GM12878 (cell line): ENCODE measurements around the gene TMEM18. TPM values are rescaled to one million over a fixed set of nuclear protein-coding genes. Genes with fewer than 3 reads are reported as not detected.

ENCODE experiments used
- ATAC-seq: fragments of 200-7000 bp; cut with Tn5 transposase; 3 replicates; pipeline ENCODE4 v1.9.1; 2020; ENCODE audit warnings: mild to moderate bottlenecking, moderate library complexity
- BruUV-seq: library from RNA; stranded (reverse); fragments of 400-500 nt; replicated peaks from 2 replicates; lab custom pipeline; 2021; lab: Mats Ljungman, UMichigan
- CTCF ChIA-PET: fragments of 300-600 bp; sonication (Branson Sonifier 250); formaldehyde crosslinking; extraction: SDS; loops from one replicate; lab custom pipeline; 2021; ENCODE audit warnings: inconsistent platforms; lab: Yijun Ruan, JAX
- POLR2A ChIA-PET: fragments of 350-600 bp; formaldehyde crosslinking; extraction: SDS; loops from one replicate; lab custom pipeline; 2021; ENCODE audit warnings: inconsistent platforms; lab: Charles Lee
- RAD21 ChIA-PET: fragments of 300-600 bp; sonication (Branson Sonifier 250); formaldehyde crosslinking; loops from one replicate; lab custom pipeline; 2023; ENCODE audit warnings: antibody characterized with exemption; ENCODE audit not compliant: unreplicated experiment; lab: Charles Lee
- SMC1A ChIA-PET: fragments of 300-600 bp; sonication (Branson Sonifier 250); formaldehyde crosslinking; loops from one replicate; lab custom pipeline; 2023; ENCODE audit not compliant: unreplicated experiment, uncharacterized antibody; lab: Charles Lee
- DNase-seq: peaks from one replicate; pipeline ENCODE4 v3.0.0-alpha.2; 2011; ENCODE audit warnings: low read depth, low spot score
- FAIRE-seq: peaks from 3 replicates; lab custom pipeline; 2011; peaks lifted over from hg19 to GRCh38; lab: Jason Lieb, UNC
- H2AFZ ChIP-seq: 2 replicates; pipeline ENCODE4 v1.6.0; 2011; ENCODE audit warnings: low read depth, low read length, control low read depth; ENCODE audit not compliant: control insufficient read depth
- H3K27ac ChIP-seq: 2 replicates; pipeline ENCODE4 v1.5.1; 2011; ENCODE audit warnings: control low read depth; ENCODE audit not compliant: control insufficient read depth, insufficient read depth
- H3K27me3 ChIP-seq, 2 experiments: replicated peaks in 1 of 2; 2 replicates each; pipeline versions ENCODE4 v1.6.0 to v1.6.1; 2011; ENCODE audit warnings: low read length in 1 of 2; ENCODE audit not compliant: control insufficient read depth in 2 of 2, insufficient read depth in 2 of 2
- H3K36me3 ChIP-seq, 2 experiments: 2 replicates each; pipeline ENCODE4 v1.5.1; 2011; ENCODE audit warnings: low read length in 1 of 2; ENCODE audit not compliant: control insufficient read depth in 2 of 2, insufficient read depth in 2 of 2
- H3K4me1 ChIP-seq: 2 replicates; pipeline ENCODE4 v1.6.1; 2011; ENCODE audit warnings: mild to moderate bottlenecking, low read length, moderate library complexity, mixed read lengths; ENCODE audit not compliant: control insufficient read depth, insufficient read depth
- H3K4me2 ChIP-seq: 2 replicates; pipeline ENCODE4 v1.6.0; 2011; ENCODE audit warnings: control low read depth; ENCODE audit not compliant: control insufficient read depth, insufficient read depth
- H3K4me3 ChIP-seq: fragments of 200-600 bp; sonication (generic); 2 replicates; pipeline ENCODE4 v1.5.1; 2016
- H3K79me2 ChIP-seq: 2 replicates; pipeline ENCODE4 v1.6.0; 2011; ENCODE audit warnings: low read length; ENCODE audit not compliant: control insufficient read depth, insufficient read depth
- H3K9ac ChIP-seq: 2 replicates; pipeline ENCODE4 v1.8.0; 2011; ENCODE audit warnings: low read length, control low read depth, mixed read lengths; ENCODE audit not compliant: control insufficient read depth, insufficient read depth
- H3K9me3 ChIP-seq: replicated peaks from 3 replicates; pipeline ENCODE4 v1.5.1; 2011; ENCODE audit warnings: mild to moderate bottlenecking, low read length; ENCODE audit not compliant: control insufficient read depth, insufficient read depth
- H4K20me1 ChIP-seq: 2 replicates; pipeline ENCODE4 v1.6.0; 2011; ENCODE audit not compliant: control insufficient read depth, insufficient read depth
- BCL11A ChIP-seq: IDR thresholded peaks from 2 replicates; pipeline ENCODE4 v1.6.1; 2011; ENCODE audit warnings: low read depth, low read length
- BHLHE40 ChIP-seq, 2 experiments: fragments of 450-650 bp in 1 of 2; IDR thresholded peaks; 2 replicates each; pipeline ENCODE4 v1.6.1; 2011 to 2017; ENCODE audit warnings: low read depth in 2 of 2, borderline replicate concordance in 1 of 2, improper control_type of control experiment in 1 of 2, low read length in 1 of 2, mild to moderate bottlenecking in 1 of 2
- CHD1 ChIP-seq: IDR thresholded peaks from 2 replicates; pipeline ENCODE4 v1.6.1; 2012; ENCODE audit warnings: low read depth, low read length, improper control_type of control experiment
- CHD2 ChIP-seq: IDR thresholded peaks from 2 replicates; pipeline ENCODE4 v1.6.1; 2011; ENCODE audit warnings: low read depth, low read length, improper control_type of control experiment, borderline replicate concordance
- GATAD2B ChIP-seq: fragments of 450-650 bp; conservative IDR thresholded peaks from 2 replicates; pipeline ENCODE4 v1.6.1; 2017; ENCODE audit warnings: low read depth, mild to moderate bottlenecking, moderate library complexity
- MEF2B ChIP-seq: fragments of 450-650 bp; IDR thresholded peaks from 2 replicates; pipeline ENCODE4 v1.6.1; 2018; ENCODE audit warnings: mild to moderate bottlenecking, moderate library complexity; ENCODE audit not compliant: partially characterized antibody, poor library complexity, severe bottlenecking
- MLLT1 ChIP-seq: fragments of 450-650 bp; IDR thresholded peaks from 2 replicates; pipeline ENCODE4 v1.6.1; 2016; ENCODE audit warnings: mild to moderate bottlenecking
- ZBTB40 ChIP-seq: fragments of 450-650 bp; IDR thresholded peaks from 2 replicates; pipeline ENCODE4 v1.6.1; 2016; ENCODE audit warnings: mild to moderate bottlenecking, moderate library complexity, borderline replicate concordance
- WGBS: methylation state at CpG from one replicate; pipeline ENCODE4 v1.1.6; 2016; ENCODE audit warnings: low lambda C conversion rate; ENCODE audit not compliant: insufficient replicate concordance, insufficient coverage; ENCODE audit errors: missing lambda C conversion rate; 5-methylcytosine and 5-hydroxymethylcytosine counted together
- in situ Hi-C: fragments of 300-500 bp; cut with MboI; formaldehyde crosslinking; loops from 9 replicates; pipeline ENCODE4 v1.14.3; 2018; ENCODE audit warnings: mixed read lengths
- intact Hi-C: fragments of 100-400 bp; cut with micrococcal nuclease; formaldehyde crosslinking; loops from one replicate; pipeline ENCODE4 v1.14.2; 2022; ENCODE audit not compliant: unreplicated experiment
- polyA plus RNA-seq, 11 experiments: library from polyadenylated mRNA; depleted of rRNA in 4 of 11; unstranded in 6 of 11; stranded (reverse) in 5 of 11; fragments of >200 nt; fragmentation: Nextera tagmentation in 4 of 11; fragmentation: Illumina TruSeq in 1 of 11; extraction: Ambion mirVana in 4 of 11; extraction: Trizol in 1 of 11; gene quantifications; 1 replicate in 1 of 11; 2 replicates in 10 of 11; pipeline versions ENCODE4 v1.2.1 to v1.2.3, GENCODE V29; 2011 to 2016; ENCODE audit warnings: inconsistent platforms in 2 of 11, missing spikeins in 2 of 11, low read depth in 1 of 11
- total RNA-seq, 4 experiments: library from RNA; depleted of rRNA in 3 of 4; stranded (reverse); fragments of >200 nt in 3 of 4; fragmentation: Illumina TruSeq in 1 of 4; extraction: Trizol in 1 of 4; gene quantifications; 2 replicates each; pipeline versions ENCODE4 v1.2.1 to v1.2.3, GENCODE V29; 2013 to 2021
- TF ChIP-seq, protein P1 (sequence below): fragments of 150-350 bp; IDR thresholded peaks from 2 replicates; pipeline ENCODE4 v1.6.1; 2014; ENCODE audit warnings: mild to moderate bottlenecking, low read depth, low read length

TMEM18 gene
- total and polyA plus RNA-seq, 10 of the 15 experiments (the other 5 are each of a cell fraction or from before 2014, with no cell fraction given), result 11.2 to 56.3 (median 26.0) TPM

DNA sequence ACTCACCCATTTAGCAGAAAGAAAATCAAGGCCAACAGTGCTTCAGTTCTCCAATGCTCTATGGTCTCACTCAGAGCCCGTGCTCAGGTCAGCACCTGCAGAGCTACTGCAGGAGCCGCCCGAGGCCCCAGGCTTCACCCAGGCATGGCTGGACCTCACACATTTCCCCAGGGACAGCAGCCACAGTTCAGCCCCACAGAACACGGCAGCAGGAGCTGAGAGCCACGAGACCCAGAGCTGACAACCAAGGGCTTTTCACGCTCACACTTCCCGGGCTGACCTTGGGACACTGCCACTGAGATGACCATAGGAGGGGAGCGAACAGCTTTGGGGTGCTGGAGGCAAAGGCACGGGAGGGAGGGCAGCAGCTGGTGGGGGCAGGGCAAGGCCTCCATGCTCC, 4.2 kb downstream of the TMEM18 start:
- ATAC-seq, result no peak
- CTCF ChIA-PET, result interaction anchor here (0.6 kb wide), 1 partner anchor 69 kb away, joined by 3 read pairs; no protein-coding TSS in a partner anchor
- TF ChIP-seq BCL11A, result no peak
- TF ChIP-seq BHLHE40 (IDR thresholded peaks at IDR 0.05; ENCODE audit: borderline replicate concordance in 1 of 2, low read depth in 2 of 2, low read length in 1 of 2), result peak in 1 of 2 experiments; percentile 25; a peak in 1 of 4 replicates
- TF ChIP-seq MEF2B, result peak; percentile 80
- no peak for TF ChIP-seq GATAD2B
- TF ChIP-seq, protein P1, sequence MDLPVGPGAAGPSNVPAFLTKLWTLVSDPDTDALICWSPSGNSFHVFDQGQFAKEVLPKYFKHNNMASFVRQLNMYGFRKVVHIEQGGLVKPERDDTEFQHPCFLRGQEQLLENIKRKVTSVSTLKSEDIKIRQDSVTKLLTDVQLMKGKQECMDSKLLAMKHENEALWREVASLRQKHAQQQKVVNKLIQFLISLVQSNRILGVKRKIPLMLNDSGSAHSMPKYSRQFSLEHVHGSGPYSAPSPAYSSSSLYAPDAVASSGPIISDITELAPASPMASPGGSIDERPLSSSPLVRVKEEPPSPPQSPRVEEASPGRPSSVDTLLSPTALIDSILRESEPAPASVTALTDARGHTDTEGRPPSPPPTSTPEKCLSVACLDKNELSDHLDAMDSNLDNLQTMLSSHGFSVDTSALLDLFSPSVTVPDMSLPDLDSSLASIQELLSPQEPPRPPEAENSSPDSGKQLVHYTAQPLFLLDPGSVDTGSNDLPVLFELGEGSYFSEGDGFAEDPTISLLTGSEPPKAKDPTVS, result no peak
- H3K27me3 ChIP-seq, result no peaks in the 10 kb centered on the region
- no TSS peak for BruUV-seq
- intact Hi-C loops (no loop called here), in situ Hi-C loops (no loop called here)
- SMC1A ChIA-PET, result no interaction called here
- no peak overlapping the region for H3K27ac ChIP-seq
- peaks cover 24% of the 10 kb centered on the region for H3K79me2 ChIP-seq
- H3K9me3 ChIP-seq, result no peaks in the 10 kb centered on the region; the same call in 2 of the 3 replicates
- 0 out of 2 replicates have a peak overlapping the region, but pooled peaks have one; percentile 15 for H3K4me2 ChIP-seq
- no peak overlapping the region for H2AFZ ChIP-seq
- H3K36me3 ChIP-seq, result peaks cover 13 to 27% of the 10 kb centered on the region in 2 experiments
- DNase-seq, result no peak
- RAD21 ChIA-PET, result no interaction called here
- FAIRE-seq, result no peak
- no peak overlapping the region for H3K9ac ChIP-seq
- H3K4me1 ChIP-seq, result peaks cover 10% of the 10 kb centered on the region
- H3K4me3 ChIP-seq, result 0 out of 2 replicates have a peak overlapping the region, but pooled peaks have one; percentile 19
- POLR2A ChIA-PET, result no interaction called here
- WGBS, result 10% methylated on average over 9 of the region's 9 CpGs
- H4K20me1 ChIP-seq, result 0 out of 2 replicates have a peak, but pooled peaks cover 6% of the 10 kb centered on the region

GRCh38 chr2:672606-672905, 4.7 kb downstream of the TMEM18 start:
- BruUV-seq, result no TSS peak
- Histone ChIP-seq H2AFZ (no peak overlapping the region), H3K4me1 (peaks cover 10% of the 10 kb centered on the region), H3K36me3 (peaks cover 13 to 29% of the 10 kb centered on the region in 2 experiments), H3K27me3 (no peaks in the 10 kb centered on the region), H3K4me2 (no peak overlapping the region), H3K79me2 (peaks cover 24% of the 10 kb centered on the region), H3K4me3 (0 out of 2 replicates have a peak overlapping the region, but pooled peaks have one; percentile 19), H3K27ac (no peak overlapping the region), H4K20me1 (0 out of 2 replicates have a peak, but pooled peaks cover 6% of the 10 kb centered on the region), H3K9me3 (peaks cover 1% of the 10 kb centered on the region; the same call in 2 of the 3 replicates), H3K9ac (no peak overlapping the region)
- intact Hi-C loops (no loop called here), in situ Hi-C loops (no loop called here)
- RAD21 ChIA-PET, result no interaction called here
- CTCF ChIA-PET, result no interaction called here
- no peak for DNase-seq
- POLR2A ChIA-PET, result no interaction called here
- FAIRE-seq, result no peak
- SMC1A ChIA-PET, result no interaction called here
- 57% methylated on average over 13 of the region's 13 CpGs for WGBS
- ATAC-seq, result no peak
- no peak for TF ChIP-seq CHD2
- TF ChIP-seq CHD1, result no peak
- TF ChIP-seq MLLT1, result no peak
- TF ChIP-seq ZBTB40, result no peak
